ENCODE results near the gene HDDC2.

Gene HDDC2

GRCh38 chr6:125270380-125270779, 31.4 kb downstream of the HDDC2 start:
- DNase-seq (ENCODE audit: low spot score): no peak
- no peak for TF ChIP-seq CTCF (IDR thresholded peaks at IDR 0.05; ENCODE audit: extremely low read depth, missing control alignments)

- TF ChIP-seq CTCF (IDR thresholded peaks at IDR 0.05; ENCODE audit: extremely low read depth, missing control alignments): no peak
- no peak for DNase-seq (ENCODE audit: low spot score)
Measured at GRCh38 chr6:125269328-125269985, 32.3 kb downstream of the HDDC2 start.

GRCh38 chr6:125268765-125269164, 33.0 kb downstream of the HDDC2 start:
- TF ChIP-seq CTCF (IDR thresholded peaks at IDR 0.05; ENCODE audit: extremely low read depth, missing control alignments): no peak

GRCh38 chr6:125267806-125268523, 33.8 kb downstream of the HDDC2 start:
- no peak for TF ChIP-seq CTCF (IDR thresholded peaks at IDR 0.05; ENCODE audit: extremely low read depth, missing control alignments)

More at GRCh38 chr6:125268765-125269164, 33.0 kb downstream of the HDDC2 start:
- DNase-seq (ENCODE audit: low spot score): no peak

GRCh38 chr6:125264476-125264875, 37.3 kb downstream of the HDDC2 start:
- TF ChIP-seq CTCF (IDR thresholded peaks at IDR 0.05; ENCODE audit: extremely low read depth, missing control alignments): no peak
- DNase-seq (ENCODE audit: low spot score): no peak

More at GRCh38 chr6:125267806-125268523, 33.8 kb downstream of the HDDC2 start:
- DNase-seq (ENCODE audit: low spot score): no peak

GRCh38 chr6:125262016-125263013, 39.5 kb downstream of the HDDC2 start:
- DNase-seq (ENCODE audit: low spot score): no peak
- no peak for TF ChIP-seq CTCF (IDR thresholded peaks at IDR 0.05; ENCODE audit: extremely low read depth, missing control alignments)

Data from GM20000 (cell line).